ENCODE results near the gene IGF2R. TPM values are rescaled to one million over a fixed set of nuclear protein-coding genes. Genes with fewer than 3 reads are reported as not detected.

IGF2R gene
- total RNA-seq, 1 experiment from 2014 or later, result 75.3 TPM

GRCh38 chr6:160004018-160004417 lies 35.1 kb downstream of the IGF2R start:
- peaks cover 29% of the 10 kb centered on the region for H3K36me3 Mint-ChIP-seq
- CTCF ChIA-PET, result no interaction called here
- H3K4me1 Mint-ChIP-seq, result peaks cover 9% of the 10 kb centered on the region
- POLR2A ChIA-PET, result no interaction called here
- ATAC-seq (no peak), DNase-seq (ENCODE audit: low spot score) (no peak)
- no peak overlapping the region for H3K27ac Mint-ChIP-seq
- TF ChIP-seq, protein P1, sequence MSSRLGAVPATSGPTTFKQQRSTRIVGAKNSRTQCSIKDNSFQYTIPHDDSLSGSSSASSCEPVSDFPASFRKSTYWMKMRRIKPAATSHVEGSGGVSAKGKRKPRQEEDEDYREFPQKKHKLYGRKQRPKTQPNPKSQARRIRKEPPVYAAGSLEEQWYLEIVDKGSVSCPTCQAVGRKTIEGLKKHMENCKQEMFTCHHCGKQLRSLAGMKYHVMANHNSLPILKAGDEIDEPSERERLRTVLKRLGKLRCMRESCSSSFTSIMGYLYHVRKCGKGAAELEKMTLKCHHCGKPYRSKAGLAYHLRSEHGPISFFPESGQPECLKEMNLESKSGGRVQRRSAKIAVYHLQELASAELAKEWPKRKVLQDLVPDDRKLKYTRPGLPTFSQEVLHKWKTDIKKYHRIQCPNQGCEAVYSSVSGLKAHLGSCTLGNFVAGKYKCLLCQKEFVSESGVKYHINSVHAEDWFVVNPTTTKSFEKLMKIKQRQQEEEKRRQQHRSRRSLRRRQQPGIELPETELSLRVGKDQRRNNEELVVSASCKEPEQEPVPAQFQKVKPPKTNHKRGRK (CRISPR knock-in tag; IDR thresholded peaks at IDR 0.05; ENCODE audit: borderline replicate concordance), result no peak
- TF ChIP-seq ZNF232 (CRISPR knock-in tag; IDR thresholded peaks at IDR 0.05) (no peak), MLX (CRISPR knock-in tag; IDR thresholded peaks at IDR 0.05) (no peak), HMGXB4 (CRISPR knock-in tag; IDR thresholded peaks at IDR 0.05) (no peak), MYBL2 (CRISPR knock-in tag; IDR thresholded peaks at IDR 0.05) (no peak), ZNF396 (CRISPR knock-in tag; IDR thresholded peaks at IDR 0.05; ENCODE audit: borderline replicate concordance) (no peak), CREB1 (CRISPR knock-in tag; IDR thresholded peaks at IDR 0.05) (no peak), FOXP4 (CRISPR knock-in tag; IDR thresholded peaks at IDR 0.05) (no peak), NR1H2 (CRISPR knock-in tag; IDR thresholded peaks at IDR 0.05) (no peak), NR3C1 (CRISPR knock-in tag; conservative IDR thresholded peaks at IDR 0.05; ENCODE audit: low read depth) (no peak), ZBTB43 (CRISPR knock-in tag; IDR thresholded peaks at IDR 0.05) (no peak), JUN (CRISPR knock-in tag; IDR thresholded peaks at IDR 0.05) (no peak), ETV6 (CRISPR knock-in tag; IDR thresholded peaks at IDR 0.05) (no peak), NFE2L1 (CRISPR knock-in tag; IDR thresholded peaks at IDR 0.05) (no peak)
- TF ChIP-seq, protein P2, sequence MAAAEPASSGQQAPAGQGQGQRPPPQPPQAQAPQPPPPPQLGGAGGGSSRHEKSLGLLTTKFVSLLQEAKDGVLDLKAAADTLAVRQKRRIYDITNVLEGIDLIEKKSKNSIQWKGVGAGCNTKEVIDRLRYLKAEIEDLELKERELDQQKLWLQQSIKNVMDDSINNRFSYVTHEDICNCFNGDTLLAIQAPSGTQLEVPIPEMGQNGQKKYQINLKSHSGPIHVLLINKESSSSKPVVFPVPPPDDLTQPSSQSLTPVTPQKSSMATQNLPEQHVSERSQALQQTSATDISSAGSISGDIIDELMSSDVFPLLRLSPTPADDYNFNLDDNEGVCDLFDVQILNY (CRISPR knock-in tag; IDR thresholded peaks at IDR 0.05), result no peak
- TF ChIP-seq, protein P3, sequence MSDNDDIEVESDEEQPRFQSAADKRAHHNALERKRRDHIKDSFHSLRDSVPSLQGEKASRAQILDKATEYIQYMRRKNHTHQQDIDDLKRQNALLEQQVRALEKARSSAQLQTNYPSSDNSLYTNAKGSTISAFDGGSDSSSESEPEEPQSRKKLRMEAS (CRISPR knock-in tag; IDR thresholded peaks at IDR 0.05), result no peak
- H3K4me3 Mint-ChIP-seq, result no peak overlapping the region
- H3K9me3 Mint-ChIP-seq, result peaks cover 10% of the 10 kb centered on the region
- H3K27me3 Mint-ChIP-seq (ENCODE audit: low read depth), result no peaks in the 10 kb centered on the region

- no peak for TF ChIP-seq ZSCAN18 (CRISPR knock-in tag; IDR thresholded peaks at IDR 0.05)
- ATAC-seq, result no peak
- no peak overlapping the region for H3K27ac Mint-ChIP-seq
- no peaks in the 10 kb centered on the region for H3K27me3 Mint-ChIP-seq (ENCODE audit: low read depth)
- peaks cover 10% of the 10 kb centered on the region for H3K9me3 Mint-ChIP-seq
- CTCF ChIA-PET, result no interaction called here
- peaks cover 23% of the 10 kb centered on the region for H3K36me3 Mint-ChIP-seq
- no peak for DNase-seq (ENCODE audit: low spot score)
- peak overlapping the region; percentile 3; the same call in 1 of the 2 replicates for H3K4me3 Mint-ChIP-seq
- peaks cover 9% of the 10 kb centered on the region for H3K4me1 Mint-ChIP-seq
- POLR2A ChIA-PET, result no interaction called here
Measured at GRCh38 chr6:160004419-160005175, 35.7 kb downstream of the IGF2R start.
